ENCODE results near the gene HTRA2. TPM values are rescaled to one million over a fixed set of nuclear protein-coding genes. Genes with fewer than 3 reads are reported as not detected.
"Not testable (repeated sequence)": the region's sequence is repeated elsewhere in the genome, so short reads cannot be mapped to it uniquely, and the experiment has no call there.

HTRA2 gene
- 40.9 and 43.2 TPM in 2 replicates for total RNA-seq (2014; rRNA removed)
- 41.4 TPM for polyA plus RNA-seq (2012)

- peak; percentile 99 for DNase-seq (ENCODE audit: low read depth)
These were observed at the start of gene HTRA2, which contains the start of gene AUP1 for GRCh38 chr2:74529357-74530238. HTRA2 (plus strand) TSS chr2:74529933; CDS start chr2:74530007, 74 bp downstream. AUP1 (minus strand) TSS chr2:74529706; CDS start chr2:74529629, 77 bp downstream.

- DNase-seq (ENCODE audit: low read depth) = no peak
These were observed 48.3 kb upstream of the HTRA2 start for GRCh38 chr2:74481431-74481830.

GRCh38 chr2:74481961-74482800, 47.6 kb upstream of the HTRA2 start:
- no peak for DNase-seq (ENCODE audit: low read depth)

GRCh38 chr2:74482801-74483674, 46.7 kb upstream of the HTRA2 start, which contains the start of the genes CCDC142 and TTC31:
CCDC142 (minus strand) TSS chr2:74482998; CDS start chr2:74482837, 161 bp downstream.
TTC31 (plus strand) TSS chr2:74483081; CDS start chr2:74483096, 15 bp downstream.
- peak; percentile 94 for DNase-seq (ENCODE audit: low read depth)

- not testable (repeated sequence) for DNase-seq (ENCODE audit: low read depth)
These were observed 46.0 kb upstream of the HTRA2 start for GRCh38 chr2:74483675-74484164.

- no peak for DNase-seq (ENCODE audit: low read depth)
These were observed 43.6 kb upstream of the HTRA2 start for GRCh38 chr2:74486141-74486540.

- no peak for DNase-seq (ENCODE audit: low read depth)
These were observed 40.9 kb upstream of the HTRA2 start for GRCh38 chr2:74488643-74489481.

GRCh38 chr2:74489906-74490305, 39.8 kb upstream of the HTRA2 start:
- no peak for DNase-seq (ENCODE audit: low read depth)

GRCh38 chr2:74491648-74492544, 37.8 kb upstream of the HTRA2 start:
- no peak for DNase-seq (ENCODE audit: low read depth)

GRCh38 chr2:74493546-74493945, 36.2 kb upstream of the HTRA2 start:
- no peak for DNase-seq (ENCODE audit: low read depth)

- DNase-seq (ENCODE audit: low read depth) = no peak
These were observed 34.3 kb upstream of the HTRA2 start for GRCh38 chr2:74495440-74495839.

- no peak for DNase-seq (ENCODE audit: low read depth)
These were observed 32.5 kb upstream of the HTRA2 start for GRCh38 chr2:74496997-74497776.

GRCh38 chr2:74497777-74498499, 31.8 kb upstream of the HTRA2 start:
- no peak for DNase-seq (ENCODE audit: low read depth)

GRCh38 chr2:74498500-74499266, 31.1 kb upstream of the HTRA2 start:
- DNase-seq (ENCODE audit: low read depth) = peak; percentile 49

GRCh38 chr2:74499267-74499939, 30.3 kb upstream of the HTRA2 start, which contains the start of gene LBX2:
LBX2 (minus strand) TSS chr2:74499603; CDS start chr2:74499537, 66 bp downstream.
- no peak for DNase-seq (ENCODE audit: low read depth)
